OCI-LY1 (cell line): ENCODE results near the gene WDR70.

ENCODE experiments used
- EZH2 ChIP-seq: fragments of 200-600 bp; sonication (generic), shearing (Covaris generic); IDR thresholded peaks from 2 replicates; pipeline ENCODE4 v1.8.0; 2017; ENCODE audit warnings: borderline replicate concordance, mixed run types, mild to moderate bottlenecking, antibody characterized with exemption, low read length, moderate library complexity, mixed read lengths
- TF ChIP-seq, protein P1 (sequence below): fragments of 200-600 bp; sonication (generic), shearing (Covaris generic); IDR thresholded peaks from 2 replicates; pipeline ENCODE4 v1.5.1; 2017; ENCODE audit warnings: mild to moderate bottlenecking, antibody characterized with exemption, low read length, moderate library complexity, mixed read lengths

DNA sequence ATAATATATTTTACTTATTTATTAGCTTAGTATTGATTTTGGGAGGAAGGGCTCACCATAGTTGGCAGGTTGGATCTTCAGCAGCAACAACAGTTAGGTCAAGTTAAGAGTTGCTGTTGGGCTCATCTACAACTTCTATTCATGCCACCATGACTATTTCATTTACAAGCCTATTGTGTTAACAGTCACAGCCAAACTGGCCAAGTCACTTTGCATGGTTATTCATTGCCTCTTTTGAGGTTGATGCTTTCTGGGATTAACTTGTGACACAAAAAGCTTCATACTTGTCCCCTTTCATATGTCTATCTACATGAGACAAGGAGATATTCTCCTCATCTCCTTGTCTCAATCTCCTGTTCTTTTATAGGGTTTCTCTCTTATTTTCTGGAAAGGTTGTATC lies 98.3 kb downstream of the WDR70 start:
- TF ChIP-seq, protein P1, sequence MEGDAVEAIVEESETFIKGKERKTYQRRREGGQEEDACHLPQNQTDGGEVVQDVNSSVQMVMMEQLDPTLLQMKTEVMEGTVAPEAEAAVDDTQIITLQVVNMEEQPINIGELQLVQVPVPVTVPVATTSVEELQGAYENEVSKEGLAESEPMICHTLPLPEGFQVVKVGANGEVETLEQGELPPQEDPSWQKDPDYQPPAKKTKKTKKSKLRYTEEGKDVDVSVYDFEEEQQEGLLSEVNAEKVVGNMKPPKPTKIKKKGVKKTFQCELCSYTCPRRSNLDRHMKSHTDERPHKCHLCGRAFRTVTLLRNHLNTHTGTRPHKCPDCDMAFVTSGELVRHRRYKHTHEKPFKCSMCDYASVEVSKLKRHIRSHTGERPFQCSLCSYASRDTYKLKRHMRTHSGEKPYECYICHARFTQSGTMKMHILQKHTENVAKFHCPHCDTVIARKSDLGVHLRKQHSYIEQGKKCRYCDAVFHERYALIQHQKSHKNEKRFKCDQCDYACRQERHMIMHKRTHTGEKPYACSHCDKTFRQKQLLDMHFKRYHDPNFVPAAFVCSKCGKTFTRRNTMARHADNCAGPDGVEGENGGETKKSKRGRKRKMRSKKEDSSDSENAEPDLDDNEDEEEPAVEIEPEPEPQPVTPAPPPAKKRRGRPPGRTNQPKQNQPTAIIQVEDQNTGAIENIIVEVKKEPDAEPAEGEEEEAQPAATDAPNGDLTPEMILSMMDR = no peak
- TF ChIP-seq EZH2 = no peak
